Right kidney (tissue), 9 donors: ENCODE results near the gene RABGEF1.
A peak's percentile ranks its signal among the peaks of the same experiment; 100 is the strongest.
"Not testable (repeated sequence)": the region's sequence is repeated elsewhere in the genome, so short reads cannot be mapped to it uniquely, and the experiment has no call there.

Source experiments
- DNase-seq: peaks from one replicate; pipeline ENCODE4 v3.0.0-alpha.2; 2016
- long read RNA-seq, 8 donors: transcript quantifications; one replicate each; lab custom pipeline, GENCODE V29; 2026

RABGEF1 gene
- long read RNA-seq, donor 1, partial matches to known transcripts = 0 of 1 reads
- long read RNA-seq, donor 1, other reads (novel, unspliced or antisense) = 0 of 1 reads
- long read RNA-seq, donor 2, partial matches to known transcripts = 5 of 5 reads
- long read RNA-seq, donor 2, other reads (novel, unspliced or antisense) = 0 of 5 reads
- long read RNA-seq, donor 3, partial matches to known transcripts = 7 of 7 reads
- long read RNA-seq, donor 3, other reads (novel, unspliced or antisense) = 0 of 7 reads
- long read RNA-seq, donor 4, partial matches to known transcripts = 0 of 2 reads
- long read RNA-seq, donor 4, other reads (novel, unspliced or antisense) = 0 of 2 reads
- long read RNA-seq, donor 5, partial matches to known transcripts = 9 of 10 reads
- long read RNA-seq, donor 5, other reads (novel, unspliced or antisense) = 0 of 10 reads
- long read RNA-seq, donor 6, partial matches to known transcripts = 0 of 3 reads
- long read RNA-seq, donor 6, other reads (novel, unspliced or antisense) = 0 of 3 reads
- long read RNA-seq, donor 7, partial matches to known transcripts = 19 of 35 reads
- long read RNA-seq, donor 7, other reads (novel, unspliced or antisense) = 12 of 35 reads
- long read RNA-seq, donor 8, partial matches to known transcripts = 12 of 13 reads
- long read RNA-seq, donor 8, other reads (novel, unspliced or antisense) = 0 of 13 reads

DNA sequence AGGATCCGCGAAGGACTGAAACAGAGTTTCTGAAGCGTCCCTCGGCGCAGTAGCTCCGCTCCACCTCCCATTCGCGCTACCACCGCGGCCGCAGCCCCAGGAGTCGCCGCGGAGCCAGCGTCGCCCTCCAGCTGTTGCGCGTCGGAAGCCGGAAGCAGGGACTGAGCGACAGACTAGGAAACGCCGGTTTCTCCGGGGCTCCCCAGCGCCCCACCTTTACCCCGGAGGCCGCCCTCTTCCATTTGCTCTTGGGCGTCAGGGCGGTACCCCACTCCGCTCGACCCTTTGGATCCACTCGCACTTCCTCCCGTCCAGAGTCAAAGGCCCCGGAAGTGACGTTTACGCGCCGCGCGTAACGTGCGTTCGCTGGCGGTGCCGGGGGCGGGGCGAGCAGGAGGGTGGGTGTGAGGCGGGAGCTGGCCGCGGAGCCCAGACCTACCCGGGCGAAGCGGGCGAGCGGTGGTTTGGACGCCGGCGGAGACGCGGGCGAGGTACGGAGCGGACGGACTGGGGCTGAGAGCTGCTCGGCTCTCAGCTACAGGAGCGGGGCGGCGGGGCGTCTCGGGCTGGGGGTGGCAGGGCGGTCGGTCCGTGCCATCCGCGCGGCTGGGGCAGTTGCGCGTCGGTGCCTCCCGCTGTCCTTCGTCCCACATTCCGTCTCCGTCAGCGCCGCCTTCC, at the start of gene RABGEF1:
Gene RABGEF1 (plus strand): TSS at position 432 of the 678 bp plus-strand sequence. CDS start 31,167 bp downstream, outside the sequence.
- DNase-seq = peak; percentile 93

DNA sequence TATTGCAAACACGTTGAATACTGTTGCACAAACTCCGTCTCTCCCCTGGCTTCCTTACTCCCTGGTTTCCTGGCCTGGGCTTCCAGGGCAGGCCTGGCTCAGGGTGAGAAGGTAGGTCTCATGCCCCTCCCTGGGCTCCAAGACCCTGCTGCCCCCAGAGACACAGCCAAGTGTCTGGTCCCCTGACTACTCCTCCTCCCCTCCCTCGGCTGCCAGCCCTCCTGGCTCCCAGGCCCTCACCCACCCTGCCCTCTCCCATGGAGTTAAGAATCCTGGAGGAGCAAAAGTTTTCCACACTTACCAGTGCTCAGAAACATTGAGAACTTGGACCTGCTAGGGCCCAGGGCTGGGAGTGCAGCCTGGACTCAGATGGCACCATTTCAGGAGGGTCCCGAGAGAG, 47.2 kb upstream of the RABGEF1 start:
- no peak for DNase-seq

DNA sequence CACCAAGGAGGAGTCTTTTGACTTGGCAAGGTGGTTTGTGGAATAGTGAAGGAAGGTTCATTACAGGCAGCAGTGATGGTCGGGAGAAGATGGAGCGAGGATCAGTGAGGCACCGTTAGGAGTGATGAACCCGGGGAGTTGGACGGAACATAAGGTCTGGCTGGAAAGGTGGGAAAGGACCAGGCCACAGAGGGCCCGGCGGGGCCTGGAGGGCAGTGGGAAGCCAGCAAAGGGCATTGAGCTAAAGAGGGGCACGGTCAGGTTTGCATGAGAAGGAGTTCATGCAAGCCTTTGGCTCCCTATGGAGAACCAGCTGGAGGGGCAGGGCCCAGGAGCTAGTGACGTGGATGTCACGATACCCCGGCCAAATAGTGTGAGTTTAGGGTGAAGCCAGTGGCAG, 46.2 kb upstream of the RABGEF1 start:
- DNase-seq = no peak

DNA sequence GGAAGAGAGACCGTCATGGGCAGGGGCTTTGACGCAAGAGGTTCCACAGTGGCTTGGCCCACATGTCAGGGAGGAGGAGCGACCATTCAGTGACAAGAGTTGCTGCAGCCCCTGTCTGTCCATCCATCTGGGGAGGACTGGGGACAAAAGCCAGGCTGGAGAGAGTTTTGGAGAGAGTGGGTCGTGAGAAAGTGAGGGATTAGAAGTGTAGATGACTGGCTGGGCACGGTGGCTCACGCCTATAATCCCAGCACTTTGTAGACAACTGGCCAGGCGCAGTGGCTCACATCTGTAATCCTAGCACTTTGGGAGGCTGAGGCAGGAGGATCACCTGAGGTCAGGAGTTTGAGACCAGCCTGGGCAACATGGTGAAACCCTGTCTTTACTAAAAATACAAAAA, 45.1 kb upstream of the RABGEF1 start:
- DNase-seq = not testable (repeated sequence)

DNA sequence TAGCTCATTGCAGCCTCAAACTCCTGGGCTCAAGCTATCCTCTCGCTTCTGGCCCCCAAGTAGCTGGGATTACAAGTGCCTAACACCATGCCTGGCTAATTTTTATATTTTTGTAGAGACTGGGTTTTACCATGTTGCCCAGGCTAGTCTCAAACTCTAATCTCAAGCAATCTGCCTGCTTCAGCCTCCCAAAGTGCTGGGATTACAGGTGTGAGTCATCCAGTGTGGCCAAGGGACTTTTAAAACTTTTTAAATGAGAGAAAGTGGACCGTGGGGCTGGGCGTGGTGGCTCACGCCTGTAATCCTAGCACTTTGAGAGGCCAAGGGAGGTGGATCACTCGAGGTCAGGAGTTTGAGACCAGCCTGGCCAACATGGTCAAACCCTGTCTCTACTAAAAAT, 44.4 kb upstream of the RABGEF1 start:
- not testable (repeated sequence) for DNase-seq

DNA sequence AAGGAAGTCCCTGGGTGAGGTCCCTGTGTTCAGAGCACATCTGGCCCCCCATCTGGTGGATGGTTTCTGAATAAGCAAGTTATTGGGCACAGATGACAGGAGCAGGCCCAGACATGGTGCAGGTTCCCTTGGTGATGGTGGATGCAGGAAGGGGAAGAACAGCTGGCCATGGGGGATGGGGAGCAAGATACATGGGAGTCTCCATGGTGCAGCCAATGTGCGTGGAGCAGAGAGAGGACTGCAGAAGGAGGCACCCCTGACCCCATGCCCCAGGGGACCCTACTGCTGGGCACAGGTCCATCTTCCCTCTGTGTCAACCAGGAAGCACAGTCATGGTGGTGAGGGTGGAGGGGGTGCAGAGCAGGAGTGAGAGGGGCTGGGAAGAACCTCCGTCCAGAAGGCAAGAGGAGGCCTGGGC, 43.8 kb upstream of the RABGEF1 start:
- no peak for DNase-seq

DNA sequence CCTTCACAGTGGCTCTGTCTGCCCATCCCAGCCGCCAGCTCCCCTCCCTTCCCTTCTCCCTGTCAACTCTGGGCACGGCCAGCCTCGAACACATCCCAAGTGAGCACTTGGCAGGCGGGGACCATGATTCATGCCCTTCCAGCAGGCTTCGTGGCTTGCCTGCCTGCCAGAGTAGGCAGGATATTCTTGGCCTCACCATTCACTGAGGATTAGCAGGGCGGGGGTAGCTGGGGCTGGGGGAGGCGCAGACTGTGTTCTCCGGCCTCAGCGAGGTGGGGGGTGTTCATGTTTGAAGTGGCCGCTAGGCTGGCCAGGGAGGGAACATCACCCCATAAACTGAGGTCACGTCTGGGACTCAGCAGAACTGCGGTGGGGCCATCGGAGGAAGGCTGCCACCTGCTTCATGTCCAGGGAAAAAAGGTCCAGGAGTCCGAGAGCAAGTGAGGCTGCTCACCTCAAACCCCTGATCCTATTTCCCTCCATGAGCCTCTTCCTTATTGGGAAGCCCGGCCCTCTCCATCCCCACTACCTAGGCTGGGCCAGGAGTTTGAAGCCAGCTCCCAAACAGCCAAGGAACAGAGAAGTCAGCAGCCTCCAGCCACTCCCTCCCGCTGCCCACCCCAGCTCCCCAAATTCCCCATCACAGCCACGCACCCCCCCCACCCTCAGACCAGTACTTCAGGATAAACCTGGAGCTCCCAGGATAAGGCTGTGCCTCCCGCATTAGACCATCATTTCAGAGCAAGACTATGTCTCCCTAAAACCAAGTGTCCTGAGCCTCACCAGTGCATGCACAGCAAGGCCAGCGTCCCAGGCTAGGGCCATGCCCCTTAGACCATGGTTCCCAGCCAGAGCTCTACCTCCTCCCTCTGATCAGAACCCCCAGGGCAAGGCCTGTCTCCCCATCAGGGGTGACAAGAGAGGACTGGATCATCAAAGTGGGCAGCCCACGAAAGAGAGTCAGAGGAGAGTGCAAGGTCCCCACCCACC, 42.8 kb upstream of the RABGEF1 start:
- DNase-seq = no peak

DNA sequence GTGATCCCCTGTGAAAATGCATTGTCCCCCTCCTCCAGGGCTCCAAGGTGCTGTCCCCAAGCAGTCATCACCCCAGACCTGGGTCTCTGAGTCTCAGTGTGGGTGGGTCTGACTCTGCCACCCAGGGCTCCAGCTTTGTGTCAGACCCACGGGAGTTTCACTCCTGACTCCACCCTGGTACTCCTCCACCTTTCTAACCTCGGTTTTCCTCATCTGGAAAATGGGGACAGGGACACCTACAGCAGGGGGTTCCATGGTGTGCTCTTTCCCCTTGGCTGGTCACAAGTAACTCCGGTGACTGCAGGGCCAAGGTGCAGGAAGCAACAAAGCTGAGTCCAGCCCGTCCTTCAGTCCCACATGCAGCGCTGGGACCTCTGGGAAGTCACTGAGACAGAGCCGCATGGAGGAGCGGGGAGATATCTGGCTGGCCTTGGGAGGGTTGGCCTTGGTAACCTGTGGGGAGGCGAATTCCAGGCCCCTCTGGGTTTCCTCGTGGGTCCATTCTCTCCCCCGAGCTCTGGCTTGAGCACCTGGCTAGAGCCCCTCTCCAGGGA, 41.8 kb upstream of the RABGEF1 start:
- no peak for DNase-seq

DNA sequence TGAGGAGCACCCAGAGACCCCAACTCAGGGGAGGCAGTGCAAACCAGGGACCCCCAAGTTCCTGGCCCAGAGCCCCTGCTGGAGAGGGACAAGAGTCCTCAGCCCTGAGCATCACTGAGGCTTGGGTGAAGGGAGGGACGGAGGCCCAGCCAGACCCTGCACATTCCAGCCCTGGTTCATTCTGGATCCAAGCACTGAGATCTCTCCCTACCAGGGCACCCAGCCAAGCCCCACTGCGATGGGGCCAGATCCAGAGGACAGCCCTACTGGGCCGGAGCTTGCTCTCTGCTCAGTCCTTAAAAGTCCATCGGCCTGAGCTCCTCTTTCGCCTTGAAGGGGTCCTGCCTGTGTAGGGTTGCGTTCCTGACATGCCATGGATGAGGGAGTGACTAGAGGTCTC, 40.5 kb upstream of the RABGEF1 start:
- DNase-seq = no peak

DNA sequence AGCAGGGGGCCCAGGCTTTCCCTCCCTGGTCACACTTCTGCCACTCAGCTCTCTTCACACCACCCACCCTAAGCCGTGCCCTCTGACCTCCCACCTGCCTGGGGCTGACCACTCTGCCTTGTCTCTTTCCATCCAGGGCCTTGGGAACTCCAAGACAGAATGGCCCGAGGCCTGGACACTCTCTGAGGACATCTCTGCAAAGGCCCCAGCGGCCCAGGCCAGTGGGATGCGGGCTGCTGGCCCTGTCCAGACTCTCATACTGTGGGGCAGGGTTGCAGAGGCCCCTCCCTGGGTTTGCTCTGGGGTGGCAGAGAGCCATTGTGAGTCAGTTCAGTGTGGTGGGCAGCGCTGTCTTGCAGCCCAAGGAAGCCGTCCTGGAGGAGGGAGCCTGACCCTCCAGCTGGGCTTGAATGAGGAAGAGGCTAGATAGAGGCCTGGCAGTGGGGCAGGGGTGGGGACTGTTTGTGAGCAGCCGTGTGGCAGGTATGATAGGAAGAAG, 39.9 kb upstream of the RABGEF1 start:
- DNase-seq = no peak

DNA sequence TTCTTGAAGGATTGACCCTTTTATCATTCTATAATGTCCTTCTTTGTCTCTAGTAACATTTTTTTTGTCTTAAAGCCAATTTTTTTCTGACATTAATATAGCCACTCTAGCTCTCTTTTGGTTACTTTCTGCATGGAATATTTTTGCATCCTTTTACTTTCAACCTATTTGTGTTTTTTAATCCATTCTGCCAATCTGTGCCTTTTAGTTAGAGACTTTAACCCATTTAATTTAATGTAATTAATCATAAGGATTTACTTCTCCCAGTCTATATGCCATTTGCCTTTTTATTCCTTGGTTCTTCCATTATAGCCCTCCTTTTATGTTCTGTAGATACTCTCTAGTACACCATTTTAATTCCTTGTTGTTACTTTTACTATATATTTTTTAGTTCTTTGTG, 32.7 kb upstream of the RABGEF1 start:
- no peak for DNase-seq

DNA sequence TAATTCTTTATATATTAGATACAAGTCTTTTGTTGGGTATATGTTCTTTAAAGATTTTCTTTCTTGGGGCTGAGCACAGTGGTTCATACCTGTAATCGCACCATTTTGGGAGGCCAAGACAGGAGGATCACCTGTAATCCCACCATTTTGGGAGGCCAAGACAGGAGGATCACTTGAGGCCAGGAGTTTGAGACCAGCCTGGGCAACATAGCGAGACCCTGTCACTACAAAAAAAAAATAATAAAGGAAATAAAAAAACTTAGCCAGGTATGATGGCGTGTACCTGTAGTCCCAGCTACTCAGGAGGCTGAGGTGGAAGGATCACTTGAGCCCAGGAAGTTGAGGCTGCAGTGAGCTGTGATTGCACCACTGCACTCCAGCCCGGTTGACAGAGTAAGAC, 29.8 kb upstream of the RABGEF1 start:
- DNase-seq = not testable (repeated sequence)

DNA sequence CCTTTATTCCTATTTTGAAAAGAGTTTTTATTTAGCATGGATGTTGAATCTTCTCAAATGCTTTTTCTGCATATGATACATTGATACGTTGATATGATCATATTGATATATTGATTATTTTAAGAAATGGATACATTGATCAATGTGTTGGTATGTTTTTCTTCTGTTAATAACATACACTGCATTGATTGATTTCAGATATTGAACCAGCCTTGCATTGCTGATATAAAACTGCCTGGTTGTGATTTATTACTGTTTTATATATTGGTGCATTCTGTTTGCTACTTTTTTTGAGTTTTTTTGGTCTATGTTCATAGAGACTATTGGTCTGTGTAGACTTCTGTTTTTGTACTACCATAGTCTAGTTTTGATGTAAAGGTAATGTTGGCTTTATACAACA, 26.8 kb upstream of the RABGEF1 start:
- DNase-seq = no peak

DNA sequence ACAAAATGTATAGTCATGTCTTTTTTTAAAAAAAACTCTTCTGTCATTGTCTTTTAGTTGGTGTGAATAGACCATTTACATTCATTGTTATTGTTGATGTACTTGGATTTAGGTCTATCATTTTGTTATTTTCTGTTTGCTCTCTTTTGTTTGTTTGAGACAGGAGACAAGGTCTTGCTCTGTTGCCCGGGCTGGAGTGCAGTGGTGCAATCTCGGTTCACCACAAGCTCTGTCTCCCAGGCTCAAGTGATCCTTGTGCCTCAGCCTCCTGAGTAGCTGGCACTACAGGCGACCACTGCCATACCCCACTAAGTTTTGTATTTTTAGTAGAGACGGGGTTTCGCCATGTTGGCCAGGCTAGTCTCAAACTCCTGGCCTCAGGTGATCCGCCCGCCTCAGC, 23.9 kb upstream of the RABGEF1 start:
- DNase-seq = not testable (repeated sequence)

DNA sequence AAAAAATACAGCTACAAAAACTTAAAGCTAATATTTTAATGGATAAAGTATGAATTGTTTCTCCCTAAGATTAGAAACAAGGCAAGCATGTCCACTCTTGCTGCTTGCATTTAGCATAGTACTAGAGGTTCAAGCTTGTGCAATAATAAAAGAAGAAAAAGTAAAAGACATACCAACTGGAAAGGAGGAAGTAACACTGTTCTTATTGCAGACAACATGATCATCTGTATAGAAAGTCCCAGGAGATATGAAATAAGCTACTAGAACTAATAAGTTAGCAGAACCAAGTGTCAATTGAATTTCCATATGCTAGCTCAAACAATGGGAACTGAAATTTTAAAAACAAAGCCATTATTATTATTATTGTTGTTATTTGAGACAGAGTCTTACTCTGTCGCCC, 20.0 kb upstream of the RABGEF1 start:
- DNase-seq = no peak

DNA sequence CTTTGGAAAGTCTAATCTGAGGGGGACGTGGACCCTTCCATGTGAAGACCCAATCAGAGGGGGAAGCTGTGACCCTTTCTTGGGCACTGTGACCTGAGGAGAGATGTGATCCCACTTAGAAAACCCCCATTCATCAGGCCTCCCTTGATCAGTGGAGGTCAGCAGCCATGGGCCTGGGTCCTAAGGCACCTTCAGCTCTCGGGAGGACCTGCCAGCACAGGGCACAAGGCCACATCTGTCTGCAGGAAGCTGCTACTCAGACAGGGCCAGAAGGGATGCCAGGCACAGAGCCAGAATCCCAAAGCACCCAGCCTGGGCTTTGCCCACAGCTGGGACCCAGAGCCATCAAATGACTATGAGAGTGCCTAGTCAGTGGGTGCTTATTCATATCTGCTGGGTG, 14.7 kb upstream of the RABGEF1 start:
- DNase-seq = no peak

DNA sequence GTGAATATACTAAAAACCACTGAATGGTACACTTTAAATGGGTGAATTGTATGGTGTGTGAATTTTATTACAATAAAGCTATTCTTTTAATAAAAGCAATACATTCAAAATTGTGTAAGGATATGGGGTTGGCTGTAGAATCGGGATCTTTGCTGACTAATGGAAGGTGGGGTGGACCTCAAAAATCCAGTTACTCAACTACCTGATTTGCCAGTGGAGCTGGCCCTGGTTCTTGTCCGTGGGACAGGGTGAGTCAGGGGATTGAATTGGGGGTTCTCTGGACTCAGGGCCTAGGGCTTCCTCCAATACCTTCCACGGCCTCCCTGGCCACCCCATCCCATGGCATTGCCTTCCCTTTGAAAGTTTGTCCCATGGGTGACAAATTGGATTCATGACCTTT, 13.5 kb upstream of the RABGEF1 start:
- DNase-seq = no peak

DNA sequence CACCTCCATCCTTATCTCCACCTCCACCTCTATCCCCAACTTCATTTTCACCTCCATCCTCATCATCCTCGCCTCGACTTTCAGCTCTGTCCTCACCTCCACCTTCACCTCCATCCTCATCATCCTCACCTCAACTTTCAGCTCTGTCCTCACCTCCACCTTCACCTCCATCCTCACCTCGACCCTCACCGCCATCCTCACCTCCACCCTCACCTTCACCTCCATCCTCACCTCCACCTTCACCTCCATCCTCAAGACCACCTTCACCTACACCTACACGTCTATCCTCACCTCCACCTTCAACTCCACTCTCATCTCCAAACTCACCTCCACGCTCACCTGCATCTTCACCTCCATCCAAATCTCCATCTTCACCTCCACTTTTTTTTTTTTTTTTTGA, 12.0 kb upstream of the RABGEF1 start:
- DNase-seq = no peak

DNA sequence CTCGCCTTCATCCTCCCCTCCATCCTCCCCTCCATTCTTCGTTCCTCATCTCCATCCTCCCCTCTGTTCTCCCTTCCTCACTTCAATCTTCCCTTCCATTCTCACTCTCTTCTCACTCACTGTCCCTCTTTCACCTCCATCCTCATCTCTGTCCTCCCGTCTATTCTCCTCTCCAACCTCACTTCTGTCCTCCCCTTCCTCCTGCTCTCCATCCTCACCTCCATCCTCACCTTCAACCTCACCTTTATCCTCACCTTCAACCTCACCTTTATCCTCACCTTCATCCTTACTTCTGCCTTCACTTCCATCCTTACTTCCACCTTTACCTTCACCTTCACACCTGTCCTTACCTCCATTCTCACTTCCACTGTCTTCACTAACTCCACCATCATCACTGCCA, 11.3 kb upstream of the RABGEF1 start:
- no peak for DNase-seq

DNA sequence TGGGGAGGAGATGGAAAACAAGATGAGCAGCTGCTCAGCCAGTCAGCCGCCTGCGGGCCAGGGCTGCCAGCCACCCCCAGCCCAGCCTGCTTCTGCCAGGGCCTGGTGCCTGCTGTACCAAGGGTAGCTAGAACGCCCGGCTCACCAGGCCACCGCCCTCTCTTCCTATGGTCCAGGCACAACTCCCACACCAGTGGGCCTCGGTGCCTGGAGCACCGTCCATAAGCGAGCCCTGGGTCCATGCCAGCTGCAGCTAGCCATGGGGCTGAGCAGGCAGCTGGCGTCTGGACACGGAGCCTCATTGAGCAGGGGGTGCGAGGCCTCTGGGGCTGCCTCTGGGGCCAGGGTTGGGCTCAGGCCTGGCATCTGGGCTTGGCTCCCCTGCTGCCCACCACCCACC, 8.5 kb upstream of the RABGEF1 start:
- DNase-seq = no peak

DNA sequence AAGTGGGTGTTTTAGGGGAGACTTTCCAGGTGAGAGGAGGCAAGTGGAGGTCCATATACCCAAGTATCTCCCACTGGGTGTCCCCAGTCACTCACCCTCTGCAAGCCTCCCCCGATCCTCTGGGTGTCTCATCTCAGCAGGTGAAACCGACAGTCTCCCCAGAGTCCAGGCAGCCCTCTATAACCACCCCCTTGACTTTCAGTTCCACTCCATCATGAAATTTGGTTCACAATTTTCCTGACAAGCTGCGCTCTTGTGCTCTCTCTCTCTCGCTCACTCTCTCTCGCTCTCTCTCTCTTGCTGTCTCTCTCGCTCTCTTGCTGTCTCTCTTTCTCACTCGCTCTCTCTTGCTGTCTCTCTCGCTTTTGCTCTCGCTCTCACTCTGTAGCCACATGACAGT, 8.1 kb upstream of the RABGEF1 start:
- no peak for DNase-seq

DNA sequence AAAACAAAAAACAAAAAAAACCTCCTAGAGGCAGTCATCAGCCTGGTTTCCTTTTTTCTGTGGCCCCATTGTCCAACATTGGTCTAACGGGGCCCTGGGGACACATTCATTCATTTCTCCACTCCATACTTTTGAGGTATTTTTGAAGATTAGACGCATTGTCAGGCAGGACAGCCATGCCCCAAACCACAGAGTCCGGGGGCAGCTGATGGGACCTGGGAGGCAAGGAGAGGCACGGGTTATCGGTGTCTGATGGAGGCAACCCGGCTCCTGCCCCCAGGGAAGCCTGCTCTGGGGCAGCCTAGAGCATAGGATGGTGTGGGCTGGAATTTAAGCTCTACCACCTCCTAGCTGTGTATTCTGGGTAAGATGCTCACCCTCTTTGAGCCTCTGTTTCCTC, 6.5 kb upstream of the RABGEF1 start:
- DNase-seq = no peak
